CD4-positive, alpha-beta T cell (primary cell): Measurements from ENCODE around the gene FGF8. TPM values are rescaled to one million over a fixed set of nuclear protein-coding genes. Genes with fewer than 3 reads are reported as not detected.

Experiments used
- ATAC-seq: fragments of 200-7000 bp; cut with Tn5 transposase; one replicate; pipeline ENCODE4 v1.10.0; 2022; ENCODE audit warnings: mild to moderate bottlenecking; ENCODE audit not compliant: poor library complexity
- CTCF ChIA-PET: fragments of 350-600 bp; sonication (Branson Sonifier 250); formaldehyde crosslinking; loops from one replicate; lab custom pipeline; 2021; ENCODE audit warnings: antibody characterized with exemption, inconsistent platforms; lab: Charles Lee
- POLR2A ChIA-PET: fragments of 350-600 bp; sonication (Branson Sonifier 250); formaldehyde crosslinking; loops from one replicate; lab custom pipeline; 2021; ENCODE audit warnings: antibody characterized with exemption, inconsistent platforms; lab: Charles Lee
- DNase-seq, 14 experiments: peaks; one replicate each; pipeline ENCODE4 v3.0.0-alpha.2; 2013 to 2020; ENCODE audit warnings: mixed read lengths in 2 of 14
- H3K27ac ChIP-seq, 2 donors: one replicate each; pipeline versions ENCODE4 v1.5.1 to v1.7.0; 2013; ENCODE audit warnings: low read length in 2 of 2, low read depth in 1 of 2, mild to moderate bottlenecking in 1 of 2
- H3K27me3 ChIP-seq, 2 experiments: 1 replicate in 1 of 2; 2 replicates in 1 of 2; pipeline versions ENCODE4 v1.6.1 to v1.7.0; 2013; ENCODE audit warnings: low read length in 2 of 2, control low read depth in 1 of 2, mild to moderate bottlenecking in 1 of 2, moderate library complexity in 1 of 2; ENCODE audit not compliant: insufficient read depth in 2 of 2, control insufficient read depth in 1 of 2
- H3K36me3 ChIP-seq: one replicate; pipeline ENCODE4 v1.6.1; 2013; ENCODE audit warnings: low read length, control low read depth; ENCODE audit not compliant: insufficient read depth
- H3K4me1 ChIP-seq: one replicate; pipeline ENCODE4 v1.6.1; 2013; ENCODE audit warnings: low read length, control low read depth; ENCODE audit not compliant: insufficient read depth
- H3K4me3 ChIP-seq: one replicate; pipeline ENCODE4 v1.5.1; 2013; ENCODE audit warnings: mild to moderate bottlenecking, low read length, moderate library complexity
- H3K9me3 ChIP-seq, 2 experiments: 1 replicate in 1 of 2; 2 replicates in 1 of 2; pipeline versions ENCODE4 v1.6.1 to v1.7.0; 2013; ENCODE audit warnings: low read length in 2 of 2, mild to moderate bottlenecking in 2 of 2, control low read depth in 1 of 2, moderate library complexity in 1 of 2; ENCODE audit not compliant: control insufficient read depth in 1 of 2, insufficient read depth in 1 of 2
- H3K27ac Mint-ChIP-seq: one replicate; pipeline ENCODE4 v1.8.0; 2020; ENCODE audit warnings: mixed read lengths
- H3K27me3 Mint-ChIP-seq: one replicate; pipeline ENCODE4 v1.8.0; 2021; ENCODE audit warnings: mixed read lengths
- H3K36me3 Mint-ChIP-seq: one replicate; pipeline ENCODE4 v1.8.0; 2021; ENCODE audit warnings: low read depth, mixed read lengths
- H3K4me1 Mint-ChIP-seq: one replicate; pipeline ENCODE4 v1.8.0; 2021; ENCODE audit warnings: low read depth, mixed read lengths
- H3K4me3 Mint-ChIP-seq: one replicate; pipeline ENCODE4 v1.8.0; 2020; ENCODE audit warnings: mild to moderate bottlenecking, mixed read lengths
- H3K9me3 Mint-ChIP-seq: one replicate; pipeline ENCODE4 v1.8.0; 2020; ENCODE audit warnings: mixed read lengths
- intact Hi-C, 2 experiments: fragments of 100-400 bp; cut with DNase I in 1 of 2; cut with micrococcal nuclease in 1 of 2; formaldehyde crosslinking; loops; one replicate each; pipeline versions ENCODE4 v1.15.1 to v1.9.0; 2023 to 2025; cut with DNase I, micrococcal nuclease
- total RNA-seq, 174 experiments: library from RNA in 2 of 174; stranded (reverse) in 2 of 174; gene quantifications; one replicate each; pipeline ENCODE4 v1.2.3 and lab custom pipeline; 2021 to 2026
- TF ChIP-seq, protein P1 (sequence below): fragments of 200-600 bp; IDR thresholded peaks from one replicate; pipeline ENCODE4 v1.8.0; 2022; ENCODE audit warnings: antibody characterized with exemption, mild to moderate bottlenecking

The FGF8 gene
- total RNA-seq, 2 experiments from 2014 or later, result not detected

GRCh38 chr10:101760510-101760909 lies 15.4 kb downstream of the FGF8 start:
- H3K27me3 ChIP-seq, result peaks cover 0 to 5% of the 10 kb centered on the region in 2 experiments
- H3K4me1 Mint-ChIP-seq, result no peaks in the 10 kb centered on the region
- no peaks in the 10 kb centered on the region for H3K4me1 ChIP-seq
- no peaks in the 10 kb centered on the region for H3K9me3 ChIP-seq
- no peak overlapping the region for H3K27ac ChIP-seq
- H3K27ac Mint-ChIP-seq, result no peak overlapping the region
- intact Hi-C loops, result no loop called here
- H3K4me3 ChIP-seq, result no peak overlapping the region
- DNase-seq (no peak), ATAC-seq (no peak)
- H3K36me3 Mint-ChIP-seq, result no peaks in the 10 kb centered on the region
- H3K9me3 Mint-ChIP-seq, result no peaks in the 10 kb centered on the region
- POLR2A ChIA-PET, result no interaction called here
- CTCF ChIA-PET, result no interaction called here
- H3K36me3 ChIP-seq, result no peaks in the 10 kb centered on the region
- H3K27me3 Mint-ChIP-seq, result peaks cover 15% of the 10 kb centered on the region
- TF ChIP-seq, protein P1, sequence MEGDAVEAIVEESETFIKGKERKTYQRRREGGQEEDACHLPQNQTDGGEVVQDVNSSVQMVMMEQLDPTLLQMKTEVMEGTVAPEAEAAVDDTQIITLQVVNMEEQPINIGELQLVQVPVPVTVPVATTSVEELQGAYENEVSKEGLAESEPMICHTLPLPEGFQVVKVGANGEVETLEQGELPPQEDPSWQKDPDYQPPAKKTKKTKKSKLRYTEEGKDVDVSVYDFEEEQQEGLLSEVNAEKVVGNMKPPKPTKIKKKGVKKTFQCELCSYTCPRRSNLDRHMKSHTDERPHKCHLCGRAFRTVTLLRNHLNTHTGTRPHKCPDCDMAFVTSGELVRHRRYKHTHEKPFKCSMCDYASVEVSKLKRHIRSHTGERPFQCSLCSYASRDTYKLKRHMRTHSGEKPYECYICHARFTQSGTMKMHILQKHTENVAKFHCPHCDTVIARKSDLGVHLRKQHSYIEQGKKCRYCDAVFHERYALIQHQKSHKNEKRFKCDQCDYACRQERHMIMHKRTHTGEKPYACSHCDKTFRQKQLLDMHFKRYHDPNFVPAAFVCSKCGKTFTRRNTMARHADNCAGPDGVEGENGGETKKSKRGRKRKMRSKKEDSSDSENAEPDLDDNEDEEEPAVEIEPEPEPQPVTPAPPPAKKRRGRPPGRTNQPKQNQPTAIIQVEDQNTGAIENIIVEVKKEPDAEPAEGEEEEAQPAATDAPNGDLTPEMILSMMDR, result no peak
- H3K4me3 Mint-ChIP-seq, result no peak overlapping the region

DNA sequence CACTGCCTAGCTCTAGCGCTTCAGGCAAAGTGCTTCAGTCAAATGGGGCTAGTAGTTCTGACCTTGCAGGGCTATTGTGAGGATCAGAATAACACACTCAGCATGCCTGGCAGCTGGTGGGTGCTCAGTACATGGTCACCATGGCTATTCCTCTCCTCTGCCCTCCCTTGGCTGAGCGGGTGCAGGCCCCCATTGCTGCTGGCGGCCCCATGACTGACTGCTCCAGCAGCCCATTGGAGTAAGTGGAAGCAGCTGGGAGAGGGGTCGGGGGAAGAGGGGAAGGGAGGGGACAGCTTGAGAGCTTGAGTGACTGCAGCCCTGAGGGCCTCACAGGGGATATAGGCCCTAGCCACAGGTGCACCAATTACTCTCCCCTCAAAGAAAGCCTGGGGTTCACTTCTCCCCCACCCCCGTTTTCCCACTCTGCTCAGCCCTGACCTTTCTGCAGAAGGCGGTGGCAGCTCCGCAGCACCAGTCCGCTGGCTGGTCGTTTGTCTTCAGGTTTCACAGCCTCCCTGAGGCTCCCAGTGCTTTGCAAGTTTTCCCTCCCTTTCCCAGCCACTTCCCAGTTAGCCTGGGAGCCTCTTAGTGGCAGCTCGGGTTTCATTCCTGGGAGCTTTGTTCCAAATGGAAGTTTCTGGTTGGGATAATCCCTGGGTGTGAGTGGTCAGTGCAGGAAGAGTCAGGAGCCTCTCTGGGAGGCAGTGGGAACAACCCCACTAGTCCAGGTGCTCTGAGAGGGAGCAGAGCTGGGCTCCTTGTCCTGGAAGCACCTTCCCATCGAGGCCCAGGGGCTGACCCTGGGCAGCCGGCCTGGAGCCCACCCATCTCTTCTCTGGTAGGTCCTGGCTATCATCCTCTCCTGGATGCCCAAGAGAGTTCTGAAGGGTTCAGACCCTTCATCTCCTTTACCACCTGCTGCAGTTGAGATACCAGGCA lies 16.3 kb downstream of the FGF8 start:
- no peak for DNase-seq
- Histone ChIP-seq H3K27ac (no peak overlapping the region), H3K27me3 (no peaks in the 10 kb centered on the region), H3K4me3 (no peak overlapping the region), H3K9me3 (no peaks in the 10 kb centered on the region), H3K36me3 (no peaks in the 10 kb centered on the region), H3K4me1 (no peaks in the 10 kb centered on the region)
- Mint-ChIP-seq H3K27me3 (peaks cover 19% of the 10 kb centered on the region), H3K4me3 (no peak overlapping the region), H3K27ac (no peak overlapping the region), H3K36me3 (no peaks in the 10 kb centered on the region), H3K9me3 (no peaks in the 10 kb centered on the region), H3K4me1 (no peaks in the 10 kb centered on the region)
- no peak for ATAC-seq
- intact Hi-C loops, result no loop called here
- TF ChIP-seq, protein P1, result no peak
- ChIA-PET POLR2A (no interaction called here), CTCF (no interaction called here)

DNA sequence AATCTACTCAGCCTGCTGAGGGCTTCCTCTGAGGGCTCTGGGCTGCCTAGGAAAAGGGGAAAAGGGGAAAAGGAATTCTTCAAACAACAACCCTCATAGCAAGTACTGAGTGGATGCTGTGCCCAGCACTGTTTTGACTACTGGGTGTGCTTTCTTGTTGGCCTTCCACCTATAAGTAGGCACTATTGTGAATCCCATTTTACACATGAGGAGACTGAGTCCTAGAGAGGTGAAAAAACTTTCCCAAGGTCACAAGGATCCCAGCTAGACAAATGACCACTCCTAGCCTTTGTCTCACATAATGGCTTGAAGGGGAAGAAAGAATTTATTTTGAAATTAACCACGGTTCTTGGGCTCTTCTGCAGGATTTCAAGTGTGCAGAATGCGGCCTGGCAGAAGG lies 17.1 kb downstream of the FGF8 start:
- Mint-ChIP-seq H3K9me3 (no peaks in the 10 kb centered on the region), H3K4me3 (no peak overlapping the region), H3K4me1 (no peaks in the 10 kb centered on the region), H3K27me3 (peaks cover 19% of the 10 kb centered on the region), H3K27ac (no peak overlapping the region), H3K36me3 (no peaks in the 10 kb centered on the region)
- intact Hi-C loops, result no loop called here
- Histone ChIP-seq H3K4me3 (no peak overlapping the region), H3K27me3 (no peaks in the 10 kb centered on the region), H3K4me1 (no peaks in the 10 kb centered on the region), H3K9me3 (no peaks in the 10 kb centered on the region), H3K36me3 (no peaks in the 10 kb centered on the region), H3K27ac (no peak overlapping the region)
- TF ChIP-seq, protein P1, result no peak
- DNase-seq, result no peak
- no peak for ATAC-seq
- POLR2A ChIA-PET, result no interaction called here
- CTCF ChIA-PET, result no interaction called here
